Effector CD4-positive, alpha-beta T cell (primary cell): ENCODE data around the gene OR4F6.

ENCODE experiments used
- DNase-seq: peaks from one replicate; pipeline ENCODE4 v3.0.0-alpha.2; 2020

The OR4F6 gene

DNA sequence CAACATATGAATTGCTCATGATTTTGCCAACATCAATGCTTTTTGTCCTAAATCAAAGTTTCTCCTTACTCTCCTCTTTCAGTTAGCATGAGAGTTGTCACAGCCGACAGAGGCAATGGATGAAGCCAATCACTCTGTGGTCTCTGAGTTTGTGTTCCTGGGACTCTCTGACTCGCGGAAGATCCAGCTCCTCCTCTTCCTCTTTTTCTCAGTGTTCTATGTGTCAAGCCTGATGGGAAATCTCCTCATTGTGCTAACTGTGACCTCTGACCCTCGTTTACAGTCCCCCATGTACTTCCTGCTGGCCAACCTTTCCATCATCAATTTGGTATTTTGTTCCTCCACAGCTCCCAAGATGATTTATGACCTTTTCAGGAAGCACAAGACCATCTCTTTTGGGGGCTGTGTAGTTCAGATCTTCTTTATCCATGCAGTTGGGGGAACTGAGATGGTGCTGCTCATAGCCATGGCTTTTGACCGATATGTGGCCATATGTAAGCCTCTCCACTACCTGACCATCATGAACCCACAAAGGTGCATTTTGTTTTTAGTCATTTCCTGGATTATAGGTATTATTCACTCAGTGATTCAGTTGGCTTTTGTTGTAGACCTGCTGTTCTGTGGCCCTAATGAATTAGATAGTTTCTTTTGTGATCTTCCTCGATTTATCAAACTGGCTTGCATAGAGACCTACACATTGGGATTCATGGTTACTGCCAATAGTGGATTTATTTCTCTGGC lies 2.5 kb downstream of the OR4F6 start:
- no peak for DNase-seq

DNA sequence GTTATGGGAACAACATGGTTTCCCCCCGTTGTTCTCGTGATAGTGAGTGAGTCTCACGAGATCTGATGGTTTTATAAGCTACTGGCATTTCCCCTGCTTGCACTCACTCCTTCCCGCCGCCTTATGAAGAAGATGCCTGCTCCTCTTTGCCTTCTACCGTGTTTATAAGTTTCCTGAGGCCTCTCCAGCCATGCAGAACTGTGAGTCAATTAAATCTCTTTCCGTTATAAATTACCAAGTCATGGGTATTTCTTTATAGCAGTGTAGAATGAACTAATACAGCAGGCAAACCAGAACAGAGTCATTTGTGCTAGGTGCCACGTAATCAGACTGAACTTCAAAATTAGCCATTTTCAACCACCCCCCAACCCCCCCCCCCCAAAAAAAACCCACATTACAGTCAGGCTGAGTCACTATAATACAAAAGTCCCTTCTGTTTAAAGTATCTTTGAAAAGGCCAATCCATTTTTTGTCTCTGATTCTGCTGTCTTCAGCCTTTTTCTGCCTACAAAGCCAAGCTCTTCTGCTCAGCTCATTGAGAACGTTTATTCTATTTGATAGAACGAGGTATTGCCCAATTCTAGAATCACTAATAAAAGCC lies 4.1 kb downstream of the OR4F6 start:
- no peak for DNase-seq

DNA sequence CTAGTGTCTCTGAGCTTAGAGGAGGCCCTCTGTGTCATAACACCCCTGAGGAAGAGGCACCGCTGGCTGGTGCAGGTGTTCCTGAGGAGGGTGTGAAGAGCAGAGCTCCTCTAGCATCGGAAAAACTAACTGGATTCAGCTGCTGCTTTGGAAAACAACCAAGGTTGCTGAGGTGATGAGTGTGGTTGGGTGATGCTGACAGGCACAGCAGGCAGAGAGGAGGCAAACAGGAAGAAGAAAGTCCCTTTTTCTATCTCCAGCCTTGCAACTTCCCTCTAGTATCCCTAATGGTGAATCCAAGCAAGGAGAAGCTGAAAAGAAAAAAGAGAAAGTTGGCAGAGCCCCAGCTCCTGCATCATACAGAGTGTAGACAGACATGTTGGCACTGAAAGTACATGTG lies 4.9 kb downstream of the OR4F6 start:
- no peak for DNase-seq

DNA sequence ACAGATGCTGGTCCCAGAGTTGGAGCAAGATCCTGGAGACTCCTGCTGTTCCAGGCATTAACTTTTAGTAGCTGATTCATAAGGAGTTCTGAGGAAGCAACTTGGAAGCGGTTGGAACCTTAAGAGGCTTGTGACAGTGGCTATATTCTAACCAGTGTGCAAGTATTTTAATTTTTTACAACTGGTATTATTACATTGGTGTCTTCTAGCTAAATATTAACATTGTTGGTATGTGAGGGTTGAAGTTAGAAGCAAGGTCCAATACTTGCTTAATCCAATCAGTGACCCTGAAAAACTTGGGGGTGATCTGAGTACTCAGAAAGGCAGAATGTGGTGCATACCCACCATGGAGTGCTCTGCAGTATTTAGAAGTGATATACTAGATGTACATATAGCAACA lies 7.1 kb downstream of the OR4F6 start:
- DNase-seq: no peak

DNA sequence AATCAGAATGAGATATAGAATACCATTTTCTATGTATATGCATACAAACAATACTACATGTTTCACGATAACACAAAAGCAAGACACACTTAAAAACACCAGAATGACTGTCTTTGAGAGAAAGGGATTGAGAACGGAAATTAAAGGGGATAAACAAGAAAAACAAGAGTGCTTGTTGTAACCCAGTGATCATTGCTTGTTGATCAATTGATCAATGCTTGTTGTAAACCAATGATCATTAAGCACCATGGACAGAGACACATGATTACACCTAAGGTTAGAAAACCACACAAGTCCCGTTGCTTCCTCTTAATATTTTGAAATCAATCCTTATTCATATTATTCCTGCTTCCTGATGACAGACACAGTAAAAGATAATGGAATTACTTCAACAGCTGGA lies 7.6 kb downstream of the OR4F6 start:
- no peak for DNase-seq

DNA sequence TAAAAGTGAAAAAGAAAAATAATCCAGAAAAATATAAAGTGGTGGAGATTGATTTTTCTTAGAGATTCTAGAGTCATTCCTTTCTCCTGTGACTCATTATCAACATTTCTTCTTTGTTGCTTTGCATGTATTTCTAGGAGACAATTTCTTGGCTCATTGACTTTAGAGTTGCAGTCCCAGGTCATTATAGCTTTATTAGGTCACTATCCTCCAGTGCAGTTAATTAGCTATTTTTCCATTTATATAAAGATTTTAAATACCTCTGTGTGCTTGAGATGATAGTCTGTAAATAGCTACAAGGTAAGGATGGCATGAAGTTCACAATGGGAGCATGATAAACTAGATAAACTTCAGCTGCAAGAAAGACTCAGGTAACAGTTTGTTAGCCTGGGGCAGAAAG lies 8.6 kb downstream of the OR4F6 start, which contains the start of gene OR4F15:
OR4F15 (plus strand) TSS at position 301 of the 400 bp plus-strand sequence. CDS start 5,985 bp downstream, outside the sequence.
- no peak for DNase-seq

DNA sequence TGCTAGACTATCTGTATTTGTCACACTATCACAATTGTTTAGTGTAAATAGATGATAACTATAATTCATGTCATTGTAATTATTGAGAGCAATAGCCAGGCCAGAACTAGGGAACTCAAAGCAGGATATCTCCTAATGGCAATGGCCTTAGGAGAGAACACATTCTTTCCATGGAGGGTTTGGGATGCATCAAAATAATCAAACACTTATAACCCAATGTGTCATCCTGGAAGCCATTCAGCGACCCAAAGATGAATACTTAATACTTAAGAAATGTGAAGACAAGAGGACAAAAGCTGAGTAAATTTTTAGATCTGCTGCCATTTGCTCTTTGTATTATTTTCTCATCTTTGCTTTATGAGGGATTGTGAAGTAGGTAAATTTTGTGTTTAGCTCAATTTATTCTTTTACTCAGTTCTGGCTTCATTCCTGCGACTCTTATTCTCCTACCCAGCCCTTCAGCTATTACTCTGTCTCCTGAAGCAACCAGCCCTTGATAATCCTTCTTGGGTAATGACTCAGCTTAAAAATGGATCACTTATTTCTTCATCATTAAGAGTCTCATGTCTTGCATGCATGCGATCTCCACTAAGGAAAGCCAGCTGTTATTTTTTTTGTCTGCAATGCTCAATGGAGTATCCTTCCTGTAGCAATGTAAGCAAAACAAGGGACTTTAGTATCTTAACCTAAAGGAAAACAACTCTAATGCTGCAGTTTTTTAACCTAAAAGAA lies 10.7 kb downstream of the OR4F6 start:
- DNase-seq: no peak

DNA sequence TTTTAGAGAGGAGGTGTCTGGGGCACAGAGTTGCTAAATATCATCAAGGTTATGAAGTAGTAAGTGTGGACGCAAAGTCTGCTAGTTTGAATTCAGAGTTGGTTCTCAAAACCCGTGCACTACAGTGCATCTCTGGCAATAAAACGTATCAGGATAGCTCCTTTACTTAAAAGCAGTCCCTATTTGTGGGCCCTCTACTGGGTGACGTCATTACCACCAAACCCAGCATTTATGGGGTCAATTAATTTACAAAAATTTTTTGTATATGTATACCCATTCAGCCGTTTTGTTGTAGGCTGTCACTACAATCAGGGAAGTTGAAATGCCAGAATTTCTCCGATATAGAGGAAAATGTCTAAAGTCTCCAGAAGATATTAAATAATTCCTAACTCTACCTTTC lies 17.5 kb downstream of the OR4F6 start:
- no peak for DNase-seq

DNA sequence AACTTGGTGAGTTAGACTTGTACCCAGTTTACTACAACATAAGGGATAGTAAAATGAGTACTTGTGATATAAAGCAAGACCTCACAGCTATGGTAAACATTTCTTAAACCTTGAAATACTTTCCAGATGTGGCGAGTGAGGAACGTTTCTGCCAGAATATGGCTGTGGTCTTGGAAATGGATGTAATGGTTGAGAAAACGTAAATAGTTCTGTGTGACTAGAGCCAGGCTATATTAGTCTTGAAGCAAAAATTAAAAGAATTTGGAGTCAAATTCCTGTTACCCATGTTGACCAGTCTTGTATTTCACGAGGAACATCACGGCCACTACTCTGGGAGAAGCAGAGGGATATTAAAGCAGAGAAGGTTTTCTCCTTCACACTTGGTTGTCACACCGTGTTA lies 23.9 kb downstream of the OR4F6 start:
- no peak for DNase-seq

DNA sequence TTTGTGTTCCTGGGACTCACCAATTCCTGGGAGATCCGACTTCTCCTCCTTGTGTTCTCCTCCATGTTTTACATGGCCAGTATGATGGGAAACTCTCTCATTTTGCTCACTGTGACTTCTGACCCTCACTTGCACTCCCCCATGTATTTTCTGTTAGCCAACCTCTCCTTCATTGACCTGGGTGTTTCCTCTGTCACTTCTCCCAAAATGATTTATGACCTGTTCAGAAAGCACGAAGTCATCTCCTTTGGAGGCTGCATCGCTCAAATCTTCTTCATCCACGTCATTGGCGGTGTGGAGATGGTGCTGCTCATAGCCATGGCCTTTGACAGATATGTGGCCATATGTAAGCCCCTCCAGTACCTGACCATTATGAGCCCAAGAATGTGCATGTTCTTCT lies 25.5 kb downstream of the OR4F6 start:
- no peak for DNase-seq

DNA sequence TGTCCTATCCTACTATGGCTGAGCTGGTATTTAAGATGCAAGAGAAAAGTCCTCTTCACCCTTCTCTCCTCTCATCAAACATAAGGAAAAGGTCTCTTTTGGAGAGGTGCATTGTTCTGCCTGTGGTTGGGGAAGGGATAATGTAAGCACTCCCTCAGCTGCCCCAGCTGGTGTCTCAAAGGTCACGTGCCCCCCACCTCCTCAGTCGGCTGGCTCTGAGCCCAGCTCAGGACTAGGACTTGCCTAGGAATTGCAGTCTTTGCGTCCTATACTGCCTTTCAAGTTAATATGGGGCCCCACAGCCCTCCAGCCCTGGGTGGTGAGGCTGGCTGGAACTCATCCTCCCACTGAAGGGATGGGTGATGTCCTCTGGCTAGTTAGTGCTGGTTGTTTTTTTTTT lies 38.3 kb downstream of the OR4F6 start:
- no peak for DNase-seq

DNA sequence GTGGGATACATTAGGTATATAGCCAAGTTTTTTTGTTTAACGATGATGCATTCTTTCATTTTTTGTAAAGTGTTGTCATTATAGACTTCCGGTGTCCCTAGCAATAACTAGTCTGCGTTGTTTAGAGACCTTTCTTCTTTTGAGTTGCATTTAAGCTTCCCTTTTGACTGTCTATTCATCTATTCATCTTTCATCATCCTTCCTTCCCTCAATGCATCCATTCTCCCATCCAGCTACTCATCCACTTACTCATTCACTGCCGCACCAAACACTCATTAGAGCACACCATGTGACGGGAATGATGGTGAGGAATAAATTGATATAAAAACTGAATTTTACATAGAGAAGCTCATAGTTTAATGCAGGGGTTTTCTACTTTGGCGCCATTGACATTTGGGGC lies 41.6 kb downstream of the OR4F6 start:
- DNase-seq: no peak

DNA sequence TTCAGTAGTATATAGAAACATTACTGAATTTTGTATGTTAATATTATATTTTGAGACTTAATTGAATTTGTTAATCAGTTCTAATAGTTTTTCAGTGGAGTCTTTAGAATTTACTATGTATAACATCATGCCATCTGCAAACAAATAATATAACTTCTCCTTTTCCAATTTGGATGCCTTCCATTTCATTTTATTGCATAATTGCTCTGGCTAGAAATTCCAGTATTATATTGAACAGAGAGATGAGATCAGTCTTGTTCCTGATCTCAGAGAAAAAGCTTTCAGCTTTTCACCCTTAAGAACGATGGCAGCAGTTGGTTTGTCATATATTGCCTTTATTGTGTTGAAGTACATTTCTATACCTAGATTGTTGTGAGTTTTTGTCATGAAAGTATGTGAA lies 49.0 kb downstream of the OR4F6 start:
- no peak for DNase-seq
